Endothelial cell of umbilical vein (primary cell): ENCODE results near the gene SAMD4A. TPM values are rescaled to one million over a fixed set of nuclear protein-coding genes. Genes with fewer than 3 reads are reported as not detected.

Experiments used
- BruUV-seq: library from RNA; stranded (reverse); fragments of 400-500 nt; replicated peaks from 2 replicates; lab custom pipeline; 2021; lab: Mats Ljungman, UMichigan
- CTCF ChIA-PET: fragments of 300-600, 350-600 bp; sonication (Branson Sonifier 250); formaldehyde crosslinking; loops from one replicate; lab custom pipeline; 2021; ENCODE audit warnings: antibody characterized with exemption, inconsistent platforms; lab: Charles Lee
- POLR2A ChIA-PET: fragments of 300-600, 350-600 bp; sonication (Branson Sonifier 250); formaldehyde crosslinking; loops from one replicate; lab custom pipeline; 2021; ENCODE audit warnings: antibody characterized with exemption, inconsistent platforms; lab: Charles Lee
- DNase-seq: peaks from one replicate; pipeline ENCODE4 v3.0.0-alpha.2; 2011; ENCODE audit warnings: low read depth, low spot score
- FAIRE-seq: peaks from 2 replicates; lab custom pipeline; 2011; peaks lifted over from hg19 to GRCh38; lab: Jason Lieb, UNC
- H2AFZ ChIP-seq: 2 replicates; pipeline ENCODE4 v1.6.0; 2012; ENCODE audit warnings: low read depth, low read length, control low read depth, inconsistent platforms
- H3K27ac ChIP-seq: 2 replicates; pipeline ENCODE4 v1.5.1; 2011; ENCODE audit warnings: low read depth, mild to moderate bottlenecking, control low read depth, low read length, moderate library complexity; ENCODE audit not compliant: insufficient read depth
- H3K27me3 ChIP-seq, 2 experiments: 2 replicates each; pipeline versions ENCODE4 v1.6.0 to v1.6.1; 2011; ENCODE audit warnings: low read length in 2 of 2, mixed read lengths in 1 of 2; ENCODE audit not compliant: control insufficient read depth in 2 of 2, insufficient read depth in 2 of 2
- H3K36me3 ChIP-seq, 2 experiments: 2 replicates in 1 of 2; 3 replicates in 1 of 2; pipeline ENCODE4 v1.5.1; 2011; ENCODE audit warnings: low read length in 2 of 2, mild to moderate bottlenecking in 1 of 2, moderate library complexity in 1 of 2; ENCODE audit not compliant: control insufficient read depth in 2 of 2, insufficient read depth in 2 of 2; ENCODE audit errors: extremely low read depth in 1 of 2
- H3K4me1 ChIP-seq: 3 replicates; pipeline ENCODE4 v1.5.1; 2011; ENCODE audit warnings: mild to moderate bottlenecking, low read length; ENCODE audit not compliant: control insufficient read depth, insufficient read depth; ENCODE audit errors: extremely low read depth
- H3K4me2 ChIP-seq: 2 replicates; pipeline ENCODE4 v1.6.1; 2011; ENCODE audit warnings: low read length, control low read depth, mixed read lengths; ENCODE audit not compliant: insufficient read depth
- H3K4me3 ChIP-seq, 3 experiments: fragments of 200-600 bp in 1 of 3; sonication (generic), shearing (Covaris generic) in 1 of 3; replicated peaks in 1 of 3; 2 replicates each; pipeline ENCODE4 v1.5.1; 2011 to 2016; ENCODE audit warnings: control low read depth in 3 of 3, low read length in 3 of 3, mild to moderate bottlenecking in 2 of 3, inconsistent platforms in 1 of 3, low read depth in 1 of 3, moderate library complexity in 1 of 3; ENCODE audit not compliant: insufficient read depth in 1 of 3
- H3K79me2 ChIP-seq: 2 replicates; pipeline ENCODE4 v1.6.0; 2012; ENCODE audit warnings: low read length, inconsistent platforms; ENCODE audit not compliant: control insufficient read depth, insufficient read depth
- H3K9ac ChIP-seq: replicated peaks from 2 replicates; pipeline ENCODE3; 2011; ENCODE audit warnings: low read length, control low read depth; ENCODE audit not compliant: insufficient read depth; ENCODE audit errors: extremely low read depth
- H3K9me1 ChIP-seq: replicated peaks from 3 replicates; pipeline ENCODE4 v1.6.0; 2011; ENCODE audit warnings: mild to moderate bottlenecking, low read length; ENCODE audit not compliant: control insufficient read depth, insufficient read depth; ENCODE audit errors: extremely low read depth
- H3K9me3 ChIP-seq: replicated peaks from 2 replicates; pipeline ENCODE4 v1.5.1; 2012; ENCODE audit warnings: low read length, inconsistent platforms; ENCODE audit not compliant: control insufficient read depth, insufficient read depth
- H4K20me1 ChIP-seq: replicated peaks from 2 replicates; pipeline ENCODE3; 2011; ENCODE audit warnings: mild to moderate bottlenecking, low read length; ENCODE audit not compliant: control insufficient read depth, insufficient read depth; ENCODE audit errors: extremely low read depth
- EZH2 ChIP-seq: IDR thresholded peaks from 2 replicates; pipeline ENCODE4 v1.6.1; 2012; ENCODE audit warnings: borderline replicate concordance, low read depth, mild to moderate bottlenecking, moderate library complexity, low read length, inconsistent platforms; ENCODE audit not compliant: severe bottlenecking
- FOS ChIP-seq: IDR thresholded peaks from 2 replicates; pipeline ENCODE4 v1.6.1; 2011; ENCODE audit warnings: mild to moderate bottlenecking, low read length, moderate library complexity, borderline replicate concordance; ENCODE audit not compliant: insufficient read depth
- GATA2 ChIP-seq: IDR thresholded peaks from 2 replicates; pipeline ENCODE4 v1.7.0; 2011; ENCODE audit warnings: low read depth, mild to moderate bottlenecking, moderate library complexity, mixed read lengths, low read length; ENCODE audit not compliant: insufficient read length, insufficient read depth
- JUN ChIP-seq: IDR thresholded peaks from 2 replicates; pipeline ENCODE4 v1.6.1; 2011; ENCODE audit warnings: borderline replicate concordance, low read depth; ENCODE audit not compliant: insufficient read length, insufficient read depth
- MYC ChIP-seq: IDR thresholded peaks from one replicate; pipeline ENCODE4 v1.6.1; 2011; ENCODE audit warnings: mild to moderate bottlenecking, low read depth, low read length
- POLR2A ChIP-seq: IDR thresholded peaks from 2 replicates; pipeline ENCODE4 v1.6.1; 2012; ENCODE audit warnings: low read depth, mild to moderate bottlenecking, control low read depth, low read length
- POLR2AphosphoS5 ChIP-seq: IDR thresholded peaks from 2 replicates; pipeline ENCODE4 v1.6.1; 2012; ENCODE audit warnings: low read depth, mild to moderate bottlenecking, control low read depth, low read length, moderate library complexity; ENCODE audit not compliant: insufficient read depth
- dilution Hi-C: fragments of 300-500 bp; cut with MboI; formaldehyde crosslinking; loops from one replicate; pipeline ENCODE4 v1.15.0; 2019; ENCODE audit warnings: low sequenced_read_pairs; ENCODE audit not compliant: extremely low pct_ligation_motif_present
- intact Hi-C: fragments of 100-400 bp; cut with micrococcal nuclease; formaldehyde crosslinking; loops from one replicate; pipeline ENCODE4 v1.10.0; 2022
- polyA plus RNA-seq, 4 experiments: library from polyadenylated mRNA; depleted of rRNA in 3 of 4; stranded (reverse) in 3 of 4; unstranded in 1 of 4; fragments of >200 nt; gene quantifications; 2 replicates each; pipeline versions ENCODE4 v1.2.1 to v1.2.3, GENCODE V29; 2011 to 2012; ENCODE audit warnings: missing spikeins in 1 of 4
- total RNA-seq: library from RNA; stranded (reverse); gene quantifications from 2 replicates; pipeline ENCODE4 v1.2.3, GENCODE V29; 2021
- TF ChIP-seq, protein P1 (sequence below), 2 donors: IDR thresholded peaks; 1 replicate in 1 of 2; 2 replicates in 1 of 2; pipeline ENCODE4 v1.5.1; 2011; ENCODE audit warnings: low read length in 2 of 2, mild to moderate bottlenecking in 2 of 2, moderate library complexity in 2 of 2, control low read depth in 1 of 2, inconsistent platforms in 1 of 2, low read depth in 1 of 2; ENCODE audit not compliant: insufficient read depth in 1 of 2; ENCODE audit errors: extremely low read depth in 1 of 2
- TF ChIP-seq, protein P2 (sequence below): IDR thresholded peaks from 2 replicates; pipeline ENCODE4 v1.6.1; 2011; ENCODE audit not compliant: insufficient read depth, insufficient read length

Gene SAMD4A
- total and polyA plus RNA-seq, 2 donors (not counting 3 experiments of a cell fraction or from before 2014, with no cell fraction given) = 37.7 to 95.3 TPM

DNA sequence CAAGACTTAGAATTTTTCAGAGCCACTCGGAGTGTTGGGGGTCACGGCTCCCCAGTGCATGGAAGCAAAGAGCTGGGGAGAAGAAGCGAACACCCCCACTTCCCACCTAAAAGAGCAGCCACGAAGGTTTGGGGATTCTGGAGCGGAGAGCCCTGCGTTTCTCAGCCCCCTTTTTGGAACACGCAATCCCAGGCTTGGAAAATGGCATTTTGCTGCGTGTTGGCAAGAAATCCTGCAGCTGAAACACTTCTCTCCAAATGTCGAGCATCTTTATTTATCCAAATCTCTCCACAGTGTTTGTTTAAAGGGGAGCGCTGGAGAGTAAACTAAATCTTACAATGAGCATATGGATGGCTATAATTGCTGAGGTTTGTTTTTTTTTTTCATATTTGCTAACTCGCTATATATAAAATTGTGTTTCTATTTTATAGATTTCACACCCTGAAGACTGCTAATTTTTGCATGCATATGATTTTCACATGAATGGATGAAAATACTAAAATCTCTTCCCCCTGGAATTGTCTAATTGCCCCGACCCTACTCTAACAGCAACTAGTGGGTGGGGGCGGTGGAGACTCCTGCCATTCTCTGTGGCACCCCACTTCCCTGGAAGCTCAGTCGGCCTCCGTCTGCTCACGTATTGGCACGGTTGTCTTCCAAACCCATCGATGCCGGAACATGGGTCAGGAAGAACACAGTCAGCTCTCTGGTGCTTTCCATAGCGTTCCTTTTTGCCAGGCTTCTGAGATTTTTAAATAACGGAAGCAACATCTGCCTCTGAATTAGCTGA is 215.2 kb downstream of the SAMD4A start:
- H3K4me2 ChIP-seq = no peak overlapping the region
- H3K9me1 ChIP-seq = no peaks in the 10 kb centered on the region
- intact Hi-C loops = no loop called here
- no peaks in the 10 kb centered on the region for H3K79me2 ChIP-seq
- CTCF ChIA-PET = interaction anchor here (1.1 to 1.9 kb wide), 5 partner anchors 9 to 199 kb away, joined by 3 to 11 read pairs (median 3); no protein-coding TSS in a partner anchor
- H3K27ac ChIP-seq = no peak overlapping the region
- peaks cover 7 to 64% of the 10 kb centered on the region in 2 experiments for H3K36me3 ChIP-seq
- no peaks in the 10 kb centered on the region for H3K9me3 ChIP-seq
- H3K27me3 ChIP-seq = no peaks in the 10 kb centered on the region
- no peak overlapping the region for H3K4me3 ChIP-seq
- TF ChIP-seq EZH2 (no peak), MYC (no peak), JUN (no peak), FOS (no peak), GATA2 (no peak), POLR2AphosphoS5 (no peak), POLR2A (no peak)
- TF ChIP-seq, protein P1, sequence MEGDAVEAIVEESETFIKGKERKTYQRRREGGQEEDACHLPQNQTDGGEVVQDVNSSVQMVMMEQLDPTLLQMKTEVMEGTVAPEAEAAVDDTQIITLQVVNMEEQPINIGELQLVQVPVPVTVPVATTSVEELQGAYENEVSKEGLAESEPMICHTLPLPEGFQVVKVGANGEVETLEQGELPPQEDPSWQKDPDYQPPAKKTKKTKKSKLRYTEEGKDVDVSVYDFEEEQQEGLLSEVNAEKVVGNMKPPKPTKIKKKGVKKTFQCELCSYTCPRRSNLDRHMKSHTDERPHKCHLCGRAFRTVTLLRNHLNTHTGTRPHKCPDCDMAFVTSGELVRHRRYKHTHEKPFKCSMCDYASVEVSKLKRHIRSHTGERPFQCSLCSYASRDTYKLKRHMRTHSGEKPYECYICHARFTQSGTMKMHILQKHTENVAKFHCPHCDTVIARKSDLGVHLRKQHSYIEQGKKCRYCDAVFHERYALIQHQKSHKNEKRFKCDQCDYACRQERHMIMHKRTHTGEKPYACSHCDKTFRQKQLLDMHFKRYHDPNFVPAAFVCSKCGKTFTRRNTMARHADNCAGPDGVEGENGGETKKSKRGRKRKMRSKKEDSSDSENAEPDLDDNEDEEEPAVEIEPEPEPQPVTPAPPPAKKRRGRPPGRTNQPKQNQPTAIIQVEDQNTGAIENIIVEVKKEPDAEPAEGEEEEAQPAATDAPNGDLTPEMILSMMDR (IDR thresholded peaks at IDR 0.05; ENCODE audit: extremely low read depth in 1 of 2, insufficient read depth in 1 of 2, low read depth in 1 of 2, low read length in 2 of 2) = no peak
- TF ChIP-seq, protein P2, sequence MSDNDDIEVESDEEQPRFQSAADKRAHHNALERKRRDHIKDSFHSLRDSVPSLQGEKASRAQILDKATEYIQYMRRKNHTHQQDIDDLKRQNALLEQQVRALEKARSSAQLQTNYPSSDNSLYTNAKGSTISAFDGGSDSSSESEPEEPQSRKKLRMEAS = no peak
- FAIRE-seq (no peak), DNase-seq (no peak)
- no peak overlapping the region for H2AFZ ChIP-seq
- no peaks in the 10 kb centered on the region for H3K4me1 ChIP-seq
- dilution Hi-C loops = no loop called here
- H4K20me1 ChIP-seq = no peaks in the 10 kb centered on the region
- BruUV-seq = no TSS peak
- POLR2A ChIA-PET = no interaction called here
- no peak overlapping the region for H3K9ac ChIP-seq
